GM12892 (cell line): ENCODE results near the gene TFF1.

Experiments used
- POLR2A ChIP-seq: IDR thresholded peaks from 2 replicates; pipeline ENCODE4 v1.6.1; 2011; ENCODE audit warnings: low read depth, low read length, control low read depth
- POLR2AphosphoS5 ChIP-seq: IDR thresholded peaks from 2 replicates; pipeline ENCODE4 v1.6.1; 2011; ENCODE audit warnings: low read depth, low read length, control low read depth
- TAF1 ChIP-seq: IDR thresholded peaks from 2 replicates; pipeline ENCODE4 v1.6.1; 2011; ENCODE audit warnings: low read depth, mild to moderate bottlenecking, control low read depth, low read length, borderline replicate concordance

DNA sequence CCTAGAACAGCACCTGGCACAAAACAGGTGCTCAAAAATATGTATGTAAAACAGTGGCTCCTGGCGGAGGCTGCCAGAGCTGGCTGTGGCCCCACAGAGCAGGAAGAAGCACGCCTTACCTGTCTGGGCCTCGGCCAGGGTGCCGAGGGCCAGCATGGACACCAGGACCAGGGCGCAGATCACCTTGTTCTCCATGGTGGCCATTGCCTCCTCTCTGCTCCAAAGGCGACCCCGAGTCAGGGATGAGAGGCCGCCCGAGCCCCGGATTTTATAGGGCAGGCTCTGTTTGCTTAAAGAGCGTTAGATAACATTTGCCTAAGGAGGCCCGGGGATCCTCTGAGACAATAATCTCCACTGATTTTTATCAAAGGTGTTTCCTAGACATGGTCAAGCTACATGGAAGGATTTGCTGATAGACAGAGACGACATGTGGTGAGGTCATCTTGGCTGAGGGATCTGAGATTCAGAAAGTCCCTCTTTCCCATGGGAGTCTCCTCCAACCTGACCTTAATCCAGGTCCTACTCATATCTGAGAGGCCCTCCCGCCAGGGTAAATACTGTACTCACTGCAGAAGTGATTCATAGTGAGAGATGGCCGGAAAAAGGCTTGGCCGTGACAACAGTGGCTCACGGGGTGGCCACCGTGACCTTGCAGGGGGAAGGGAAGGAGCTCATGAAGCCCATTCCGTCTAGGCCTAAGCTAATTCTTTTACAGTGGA lies at the start of gene TFF1:
- TF ChIP-seq POLR2AphosphoS5 (no peak), POLR2A (no peak), TAF1 (no peak)
